ENCODE data around the gene SMYD3.

GRCh38 chr1:245896258-245896657 is 610.8 kb downstream of the SMYD3 start:
- TF ChIP-seq CTCF (IDR thresholded peaks at IDR 0.05; ENCODE audit: poor library complexity) (no peak), EZH2phosphoT487 (IDR thresholded peaks at IDR 0.05; ENCODE audit: low read depth, severe bottlenecking, unreplicated experiment) (no peak)

Data from hepatocyte (in vitro differentiated cells).